Keratinocyte (primary cell): ENCODE results near the gene ZNF165. TPM values are rescaled to one million over a fixed set of nuclear protein-coding genes. Genes with fewer than 3 reads are reported as not detected.

Source experiments
- DNase-seq: peaks from one replicate; pipeline ENCODE4 v3.0.0-alpha.2; 2011; ENCODE audit warnings: low read depth, missing footprints, low spot score
- FAIRE-seq: peaks from 2 replicates; lab custom pipeline; 2011; peaks lifted over from hg19 to GRCh38; lab: Jason Lieb, UNC
- H2AFZ ChIP-seq: 2 replicates; pipeline ENCODE4 v1.6.0; 2012; ENCODE audit warnings: low read length, control low read depth, inconsistent platforms; ENCODE audit not compliant: control insufficient read depth
- H3K27ac ChIP-seq: 2 replicates; pipeline ENCODE4 v1.5.1; 2011; ENCODE audit warnings: low read length; ENCODE audit not compliant: control insufficient read depth, insufficient read depth
- H3K27me3 ChIP-seq: 3 replicates; pipeline ENCODE4 v1.6.0; 2011; ENCODE audit warnings: low read length; ENCODE audit not compliant: control insufficient read depth, insufficient read depth; ENCODE audit errors: extremely low read depth
- H3K36me3 ChIP-seq, 2 experiments: 2 replicates in 1 of 2; 3 replicates in 1 of 2; pipeline ENCODE4 v1.5.1; 2011; ENCODE audit warnings: low read length in 2 of 2, mild to moderate bottlenecking in 1 of 2; ENCODE audit not compliant: control insufficient read depth in 2 of 2, insufficient read depth in 2 of 2; ENCODE audit errors: extremely low read depth in 1 of 2
- H3K4me1 ChIP-seq: 3 replicates; pipeline ENCODE4 v1.5.1; 2011; ENCODE audit warnings: low read length; ENCODE audit not compliant: control insufficient read depth, insufficient read depth; ENCODE audit errors: extremely low read depth
- H3K4me2 ChIP-seq: 3 replicates; pipeline ENCODE4 v1.6.0; 2011; ENCODE audit warnings: low read depth, low read length; ENCODE audit not compliant: control insufficient read depth, insufficient read depth; ENCODE audit errors: extremely low read depth
- H3K4me3 ChIP-seq, 3 experiments: fragments of 200-600 bp in 1 of 3; sonication (generic) in 1 of 3; 2 replicates in 2 of 3; 3 replicates in 1 of 3; pipeline ENCODE4 v1.5.1; 2011 to 2016; ENCODE audit warnings: low read length in 3 of 3, mild to moderate bottlenecking in 3 of 3, control low read depth in 2 of 3, inconsistent platforms in 1 of 3, low read depth in 1 of 3, mixed read lengths in 1 of 3, mixed run types in 1 of 3, moderate library complexity in 1 of 3; ENCODE audit not compliant: control insufficient read depth in 2 of 3, insufficient read depth in 2 of 3; ENCODE audit errors: extremely low read depth in 1 of 3
- H3K79me2 ChIP-seq: 2 replicates; pipeline ENCODE4 v1.6.0; 2012; ENCODE audit warnings: low read length; ENCODE audit not compliant: control insufficient read depth, insufficient read depth
- H3K9ac ChIP-seq: 3 replicates; pipeline ENCODE4 v1.6.0; 2011; ENCODE audit warnings: low read length; ENCODE audit not compliant: control insufficient read depth, insufficient read depth; ENCODE audit errors: extremely low read depth
- H3K9me1 ChIP-seq: 3 replicates; pipeline ENCODE4 v1.6.0; 2011; ENCODE audit warnings: low read length; ENCODE audit not compliant: control insufficient read depth, insufficient read depth; ENCODE audit errors: extremely low read depth
- H3K9me3 ChIP-seq: 2 replicates; pipeline ENCODE4 v1.5.1; 2012; ENCODE audit warnings: low read depth, low read length; ENCODE audit not compliant: control insufficient read depth
- H4K20me1 ChIP-seq: 3 replicates; pipeline ENCODE4 v1.6.0; 2011; ENCODE audit warnings: low read length; ENCODE audit not compliant: control insufficient read depth, insufficient read depth; ENCODE audit errors: extremely low read depth
- CTCF ChIP-seq, 3 experiments: IDR thresholded peaks in 1 of 3; conservative IDR thresholded peaks in 1 of 3; optimal IDR thresholded peaks in 1 of 3; 2 replicates in 2 of 3; 3 replicates in 1 of 3; pipeline versions ENCODE3 to v1.5.1; 2011; ENCODE audit warnings: low read length in 3 of 3, mild to moderate bottlenecking in 3 of 3, moderate library complexity in 2 of 3, control low read depth in 1 of 3, inconsistent platforms in 1 of 3; ENCODE audit not compliant: insufficient read depth in 2 of 3; ENCODE audit errors: extremely low read depth in 1 of 3
- EZH2 ChIP-seq: IDR thresholded peaks from one replicate; pipeline ENCODE4 v1.6.1; 2012; ENCODE audit warnings: inconsistent platforms, mild to moderate bottlenecking, low read length, moderate library complexity
- dilution Hi-C: fragments of 300-500 bp; cut with MboI; formaldehyde crosslinking; loops from one replicate; pipeline ENCODE4 v1.7.0; 2020; ENCODE audit warnings: low sequenced_read_pairs; ENCODE audit not compliant: extremely low pct_ligation_motif_present
- polyA plus RNA-seq, 5 experiments: library from polyadenylated mRNA; depleted of rRNA in 3 of 5; stranded (reverse) in 3 of 5; stranded (forward) in 1 of 5; unstranded in 1 of 5; fragments of >200 nt; gene quantifications; 1 replicate in 1 of 5; 2 replicates in 3 of 5; 3 replicates in 1 of 5; pipeline versions ENCODE4 v1.2.1 to v1.2.3, GENCODE V29; 2011 to 2012; ENCODE audit warnings: missing spikeins in 2 of 5, low read depth in 1 of 5, low replicate concordance in 1 of 5

Gene ZNF165
- polyA plus RNA-seq, 1 donor (not counting 4 experiments of a cell fraction or from before 2014, with no cell fraction given), result 3.6 TPM

GRCh38 chr6:28115799-28116198 lies 35.4 kb downstream of the ZNF165 start:
- Histone ChIP-seq H3K36me3 (peaks cover 4 to 9% of the 10 kb centered on the region in 2 experiments), H3K4me3 (no peak overlapping the region), H2AFZ (no peak overlapping the region), H3K27me3 (no peaks in the 10 kb centered on the region), H3K9me3 (no peaks in the 10 kb centered on the region), H3K27ac (no peak overlapping the region), H3K79me2 (no peaks in the 10 kb centered on the region), H3K4me1 (no peaks in the 10 kb centered on the region), H4K20me1 (no peaks in the 10 kb centered on the region), H3K9me1 (no peaks in the 10 kb centered on the region), H3K4me2 (no peak overlapping the region), H3K9ac (no peak overlapping the region)
- FAIRE-seq (no peak), DNase-seq (no peak)
- no peak for TF ChIP-seq EZH2
- no peak for TF ChIP-seq CTCF (optimal IDR thresholded peaks at IDR 0.05 in 1 of 3, IDR thresholded peaks at IDR 0.05 in 1 of 3, conservative IDR thresholded peaks at IDR 0.05 in 1 of 3; ENCODE audit: extremely low read depth in 1 of 3, insufficient read depth in 2 of 3, low read length in 3 of 3)
- dilution Hi-C loops, result no loop called here

DNA sequence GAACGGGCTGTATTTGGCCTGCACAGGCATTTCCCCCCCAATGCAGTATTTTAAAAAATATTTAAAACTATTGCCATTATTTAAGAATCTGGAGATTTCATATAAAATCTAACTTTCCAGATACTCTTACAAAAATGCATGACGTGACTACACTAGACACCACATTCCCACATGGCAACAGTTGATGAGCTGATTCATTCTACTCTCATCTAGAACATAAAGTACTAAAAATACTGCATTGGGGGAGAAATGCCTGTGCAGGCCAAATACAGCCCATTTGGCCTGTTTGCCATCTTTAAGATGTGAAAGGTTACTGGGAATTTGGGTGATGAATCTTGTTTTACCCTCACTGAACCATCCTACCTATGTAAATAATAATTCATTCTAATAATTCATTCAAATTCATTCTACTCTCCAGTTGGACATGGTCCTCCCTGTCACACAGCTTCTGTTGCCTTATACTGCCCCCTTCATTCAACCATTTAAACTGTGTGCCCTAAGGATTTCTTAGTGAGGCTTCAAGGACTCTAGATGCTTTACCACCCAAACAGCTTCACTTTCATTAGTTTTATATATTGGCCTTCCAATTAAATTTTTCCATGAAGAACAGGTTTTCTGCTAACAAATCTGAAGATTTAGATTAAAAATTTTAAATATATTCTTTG lies 37.1 kb downstream of the ZNF165 start:
- FAIRE-seq (no peak), DNase-seq (no peak)
- H3K27ac ChIP-seq, result no peak overlapping the region
- no peak overlapping the region for H3K9ac ChIP-seq
- no peak overlapping the region for H3K4me2 ChIP-seq
- H3K4me3 ChIP-seq, result no peak overlapping the region
- no peak overlapping the region for H2AFZ ChIP-seq
- no peaks in the 10 kb centered on the region for H3K9me3 ChIP-seq
- no peaks in the 10 kb centered on the region for H3K9me1 ChIP-seq
- peaks cover 4 to 9% of the 10 kb centered on the region in 2 experiments for H3K36me3 ChIP-seq
- no peaks in the 10 kb centered on the region for H3K4me1 ChIP-seq
- no peaks in the 10 kb centered on the region for H3K79me2 ChIP-seq
- dilution Hi-C loops, result no loop called here
- no peaks in the 10 kb centered on the region for H4K20me1 ChIP-seq
- TF ChIP-seq EZH2, result no peak
- no peak for TF ChIP-seq CTCF (optimal IDR thresholded peaks at IDR 0.05 in 1 of 3, IDR thresholded peaks at IDR 0.05 in 1 of 3, conservative IDR thresholded peaks at IDR 0.05 in 1 of 3; ENCODE audit: extremely low read depth in 1 of 3, insufficient read depth in 2 of 3, low read length in 3 of 3)
- no peaks in the 10 kb centered on the region for H3K27me3 ChIP-seq
